ENCODE results near the gene MS4A18. TPM values are rescaled to one million over a fixed set of nuclear protein-coding genes. Genes with fewer than 3 reads are reported as not detected.

MS4A18 gene
- total RNA-seq, 1 donor from 2014 or later, result 0.75 TPM

DNA sequence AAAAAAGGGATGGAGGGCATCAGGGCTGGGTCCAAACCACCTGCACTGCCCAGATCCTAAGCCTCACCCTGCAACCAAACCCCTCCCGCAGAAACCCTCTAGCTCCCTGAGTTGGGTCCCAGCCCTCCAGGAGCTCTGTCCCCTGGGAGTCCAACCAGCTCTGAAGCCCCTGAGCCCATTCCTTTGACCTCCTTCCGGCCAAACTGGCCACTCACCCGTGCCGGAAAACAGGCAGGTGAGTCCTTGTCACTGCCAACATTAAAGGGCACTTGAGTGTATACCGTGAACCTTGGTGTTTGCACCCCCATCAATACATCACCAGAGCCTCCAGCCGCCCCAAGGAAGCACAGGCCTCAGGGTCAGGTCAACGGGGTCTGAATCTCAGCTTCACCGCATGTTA is 43.7 kb downstream of the MS4A18 start:
- H3K27ac Mint-ChIP-seq, result no peak overlapping the region
- no peak overlapping the region for H3K4me3 Mint-ChIP-seq
- no peaks in the 10 kb centered on the region for H3K4me1 Mint-ChIP-seq (ENCODE audit: unreplicated experiment)
- TF ChIP-seq CTCF (conservative IDR thresholded peaks at IDR 0.05), result no peak
- DNase-seq (ENCODE audit: extremely low spot score, unreplicated experiment), result no peak
- no peaks in the 10 kb centered on the region for H3K36me3 Mint-ChIP-seq
- H3K9me3 Mint-ChIP-seq, result no peaks in the 10 kb centered on the region
- peaks cover 12% of the 10 kb centered on the region for H3K27me3 Mint-ChIP-seq

- no peak for DNase-seq (ENCODE audit: extremely low spot score, unreplicated experiment)
- Mint-ChIP-seq H3K27ac (no peak overlapping the region), H3K4me3 (no peak overlapping the region), H3K4me1 (ENCODE audit: unreplicated experiment) (no peaks in the 10 kb centered on the region), H3K27me3 (peaks cover 12% of the 10 kb centered on the region), H3K9me3 (no peaks in the 10 kb centered on the region), H3K36me3 (no peaks in the 10 kb centered on the region)
- no peak for TF ChIP-seq CTCF (conservative IDR thresholded peaks at IDR 0.05)
Observed at GRCh38 chr11:60769273-60769672, 44.8 kb downstream of the MS4A18 start.

- Mint-ChIP-seq H3K27ac (no peak overlapping the region), H3K4me1 (ENCODE audit: unreplicated experiment) (no peaks in the 10 kb centered on the region), H3K36me3 (no peaks in the 10 kb centered on the region), H3K4me3 (no peak overlapping the region), H3K27me3 (peaks cover 12% of the 10 kb centered on the region), H3K9me3 (no peaks in the 10 kb centered on the region)
- no peak for DNase-seq (ENCODE audit: extremely low spot score, unreplicated experiment)
- no peak for TF ChIP-seq CTCF (conservative IDR thresholded peaks at IDR 0.05)
Observed at GRCh38 chr11:60769811-60770210, 45.3 kb downstream of the MS4A18 start.

GRCh38 chr11:60771146-60771545 is 46.6 kb downstream of the MS4A18 start:
- H3K4me1 Mint-ChIP-seq (ENCODE audit: unreplicated experiment), result peaks cover 7% of the 10 kb centered on the region
- H3K9me3 Mint-ChIP-seq, result no peaks in the 10 kb centered on the region
- peaks cover 15% of the 10 kb centered on the region for H3K27me3 Mint-ChIP-seq
- no peak overlapping the region for H3K27ac Mint-ChIP-seq
- TF ChIP-seq CTCF (conservative IDR thresholded peaks at IDR 0.05), result no peak
- no peaks in the 10 kb centered on the region for H3K36me3 Mint-ChIP-seq
- no peak overlapping the region for H3K4me3 Mint-ChIP-seq
- no peak for DNase-seq (ENCODE audit: extremely low spot score, unreplicated experiment)

DNA sequence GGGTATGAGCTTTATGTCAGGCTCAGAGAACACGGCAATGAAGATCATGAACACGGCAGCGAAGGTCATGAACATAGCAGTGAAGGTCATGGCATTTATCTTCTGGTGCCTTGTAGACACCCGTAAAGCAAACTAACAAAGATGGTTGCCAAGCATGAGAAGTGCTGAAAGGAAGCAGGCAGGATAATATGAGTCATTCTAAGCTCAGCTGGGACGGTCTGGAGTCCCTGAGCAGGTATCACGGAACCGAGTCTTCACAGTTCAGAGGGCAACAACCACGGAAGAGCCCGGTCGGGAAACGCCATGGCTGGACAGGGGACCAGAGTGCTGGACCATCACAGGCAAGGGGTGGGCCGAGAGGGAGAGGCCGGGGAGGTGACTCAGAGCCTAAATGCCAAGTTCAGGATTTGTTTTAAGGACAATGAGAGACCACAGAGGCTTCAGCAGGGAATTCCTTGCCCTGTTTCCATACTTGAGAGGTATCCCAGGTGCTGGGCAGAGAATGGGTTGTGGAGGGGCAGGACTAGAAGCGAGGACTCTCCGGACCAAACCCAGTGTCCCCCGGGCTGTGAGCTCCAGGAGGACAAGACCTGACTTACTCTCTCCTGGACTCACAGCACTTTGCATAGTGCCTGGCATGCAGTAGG is 47.5 kb downstream of the MS4A18 start:
- Mint-ChIP-seq H3K27ac (no peak overlapping the region), H3K9me3 (no peaks in the 10 kb centered on the region)
- no peak for TF ChIP-seq CTCF (conservative IDR thresholded peaks at IDR 0.05)

DNA sequence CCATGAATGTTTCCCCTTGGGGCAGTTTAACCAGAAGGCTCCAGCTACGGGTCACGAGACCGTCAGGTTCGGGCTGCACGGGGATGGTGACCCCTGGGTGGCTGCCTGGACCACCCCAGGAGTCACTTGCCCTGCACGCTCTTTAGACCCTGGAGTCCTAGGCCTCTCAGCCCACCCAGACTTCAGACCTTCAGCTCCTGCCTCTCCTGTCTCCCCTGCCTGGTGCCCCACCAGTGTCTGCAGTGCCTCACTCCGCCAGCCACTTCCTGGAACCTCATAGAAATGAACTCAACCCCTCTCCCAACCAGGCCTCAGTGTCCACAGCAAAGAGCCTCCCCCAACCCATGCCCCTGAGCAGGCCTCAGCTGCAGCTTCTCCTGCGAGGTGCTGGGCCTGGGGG is 48.1 kb downstream of the MS4A18 start:
- Mint-ChIP-seq H3K4me3 (no peak overlapping the region), H3K27me3 (peaks cover 10% of the 10 kb centered on the region), H3K36me3 (no peaks in the 10 kb centered on the region), H3K27ac (no peak overlapping the region), H3K9me3 (no peaks in the 10 kb centered on the region), H3K4me1 (ENCODE audit: unreplicated experiment) (peaks cover 7% of the 10 kb centered on the region)
- no peak for DNase-seq (ENCODE audit: extremely low spot score, unreplicated experiment)
- no peak for TF ChIP-seq CTCF (conservative IDR thresholded peaks at IDR 0.05)

More for the DNA sequence above, 47.5 kb downstream of the MS4A18 start:
- DNase-seq (ENCODE audit: extremely low spot score, unreplicated experiment), result no peak
- peaks cover 7% of the 10 kb centered on the region for H3K4me1 Mint-ChIP-seq (ENCODE audit: unreplicated experiment)
- H3K27me3 Mint-ChIP-seq, result peaks cover 12% of the 10 kb centered on the region
- H3K36me3 Mint-ChIP-seq, result no peaks in the 10 kb centered on the region
- H3K4me3 Mint-ChIP-seq, result no peak overlapping the region
